GM21390 (cell line): ENCODE data around the gene IQUB.
"Not testable (repeated sequence)": the region's sequence is repeated elsewhere in the genome, so short reads cannot be mapped to it uniquely, and the experiment has no call there.

Experiments used
- ATAC-seq: cut with Tn5 transposase; IDR thresholded peaks from one replicate; pipeline ENCODE4 v1.9.1; 2021; ENCODE audit not compliant: unreplicated experiment

The IQUB gene

DNA sequence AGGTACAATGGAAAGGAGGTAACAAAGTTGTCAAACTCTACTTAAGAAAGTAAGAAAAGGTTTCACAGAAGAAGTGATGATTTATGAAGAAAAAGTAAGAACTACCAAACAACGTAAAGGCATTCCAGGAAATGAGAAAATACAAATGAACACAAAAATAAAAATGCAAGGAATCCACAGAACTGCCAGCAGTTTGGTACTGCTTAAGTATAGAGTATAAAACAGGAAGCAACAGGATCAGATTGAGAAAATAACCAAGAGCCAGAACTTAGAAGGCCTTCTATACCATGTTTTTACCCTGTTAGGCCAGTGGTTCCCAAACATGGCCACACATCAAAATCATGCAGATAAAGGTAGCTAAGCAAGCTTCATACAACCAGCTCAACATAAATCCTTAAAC lies 14.0 kb upstream of the IQUB start:
- no peak for ATAC-seq

GRCh38 chr7:123539871-123540270 lies 5.5 kb upstream of the IQUB start:
- ATAC-seq, result no peak

- no peak for ATAC-seq
Observed at GRCh38 chr7:123538897-123539296, 4.5 kb upstream of the IQUB start.

- no peak for ATAC-seq
Observed at GRCh38 chr7:123538189-123538714, 3.9 kb upstream of the IQUB start.

GRCh38 chr7:123537026-123537642 lies 2.7 kb upstream of the IQUB start:
- ATAC-seq, result no peak

- no peak for ATAC-seq
Observed at GRCh38 chr7:123535517-123535916, 1.1 kb upstream of the IQUB start.

DNA sequence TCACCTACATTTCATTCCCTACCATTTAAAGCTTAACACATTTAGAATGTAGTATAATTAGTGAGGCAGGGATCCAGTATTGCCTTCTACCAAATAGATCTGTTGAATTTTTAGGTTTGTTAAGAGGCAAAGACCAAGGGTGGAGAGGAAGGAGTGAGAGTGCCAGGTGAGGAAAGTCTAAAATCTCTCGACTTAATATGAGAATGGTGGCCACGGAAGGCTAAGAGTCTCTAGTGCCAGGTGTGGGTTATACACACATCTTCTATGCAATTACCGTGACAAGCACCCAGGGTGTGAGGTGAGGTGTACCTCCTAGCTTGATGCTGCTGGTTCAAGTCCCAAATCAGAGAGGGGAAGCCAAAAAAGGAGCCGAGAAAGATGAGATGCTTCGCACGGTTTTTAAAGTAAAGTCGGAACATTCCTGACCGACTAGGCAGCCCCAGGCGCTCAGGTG lies 439 bp downstream of the IQUB start:
- peak; percentile 6 for ATAC-seq

DNA sequence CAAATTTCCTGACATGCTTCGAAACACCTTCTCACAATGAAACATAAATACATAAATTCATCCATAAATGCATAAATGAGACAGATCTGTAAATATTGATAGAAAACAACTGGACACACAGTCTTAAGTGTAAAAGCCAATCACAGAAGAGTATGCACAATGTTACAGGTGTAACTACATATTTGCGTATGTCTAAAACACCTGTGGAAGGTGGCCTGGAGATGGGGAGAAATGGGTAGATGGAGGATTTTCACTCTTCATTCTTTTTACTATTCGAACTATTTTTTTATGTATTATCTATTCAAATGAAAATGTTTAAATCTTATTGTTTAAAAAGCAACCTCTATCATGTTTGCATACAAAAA lies 860 bp downstream of the IQUB start:
- no peak for ATAC-seq

GRCh38 chr7:123532788-123533552 lies 1.4 kb downstream of the IQUB start:
- peak; percentile 17 for ATAC-seq

DNA sequence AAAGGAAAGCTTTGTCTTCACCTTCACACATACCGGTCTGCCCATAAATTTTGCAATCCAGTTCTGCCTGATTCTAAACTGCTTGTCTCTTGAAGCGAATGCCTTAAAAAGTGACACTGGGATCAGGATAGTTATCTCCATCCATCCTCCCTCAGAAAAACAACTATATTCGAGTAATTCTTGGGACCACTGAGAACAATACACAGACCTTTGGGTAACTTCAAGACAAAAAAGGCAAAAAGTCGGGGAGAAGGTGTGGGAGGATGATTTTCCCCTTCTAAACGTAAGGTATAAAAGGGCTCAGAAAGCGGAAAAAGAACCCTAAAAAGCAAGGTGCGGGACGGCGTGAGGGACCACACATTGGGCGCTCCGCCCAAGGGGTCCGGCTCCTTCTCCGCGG lies 2.1 kb downstream of the IQUB start:
- ATAC-seq, result not testable (repeated sequence)

GRCh38 chr7:123530035-123530591 lies 4.3 kb downstream of the IQUB start:
- not testable (repeated sequence) for ATAC-seq

DNA sequence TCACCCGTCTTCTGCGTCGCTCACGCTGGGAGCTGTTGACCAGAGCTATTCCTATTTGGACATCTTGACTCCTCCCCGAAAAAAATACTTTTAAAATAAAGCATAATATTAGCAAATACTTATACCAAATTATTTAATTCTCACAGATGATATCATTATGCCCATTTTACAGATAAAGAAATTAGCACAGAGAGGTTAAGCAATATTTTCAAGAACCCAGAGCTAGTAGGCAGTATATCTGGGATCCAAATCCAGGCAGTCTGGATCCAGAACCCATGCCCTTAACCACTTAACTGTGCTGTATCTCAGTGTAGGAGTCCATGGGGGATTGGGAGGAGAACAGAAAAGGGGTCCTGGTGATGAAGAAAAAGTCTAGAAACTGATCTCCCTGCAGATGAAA lies 6.1 kb downstream of the IQUB start:
- no peak for ATAC-seq

GRCh38 chr7:123527712-123528225 lies 6.6 kb downstream of the IQUB start:
- ATAC-seq, result not testable (repeated sequence)

- ATAC-seq, result not testable (repeated sequence)
Observed at GRCh38 chr7:123526533-123526932, 7.9 kb downstream of the IQUB start.

DNA sequence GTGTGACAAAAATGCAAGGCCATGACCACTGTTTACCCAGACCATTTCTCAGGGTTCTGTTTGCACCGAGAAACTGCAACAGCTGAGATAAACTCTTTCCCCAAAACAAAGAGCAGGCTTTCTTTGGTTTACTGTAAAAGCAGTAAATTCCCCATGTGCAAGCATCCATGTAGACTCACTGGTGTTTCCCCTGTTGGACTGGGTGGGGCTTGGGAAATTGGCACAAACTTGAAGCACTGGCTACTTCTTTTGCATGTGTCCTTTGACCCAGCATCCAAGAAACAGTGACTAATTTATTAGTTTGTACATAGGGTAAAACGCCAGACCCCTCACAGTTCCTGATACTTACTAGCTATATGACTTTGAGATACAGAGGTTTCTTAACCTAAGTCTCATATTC lies 12.3 kb downstream of the IQUB start:
- ATAC-seq, result no peak

DNA sequence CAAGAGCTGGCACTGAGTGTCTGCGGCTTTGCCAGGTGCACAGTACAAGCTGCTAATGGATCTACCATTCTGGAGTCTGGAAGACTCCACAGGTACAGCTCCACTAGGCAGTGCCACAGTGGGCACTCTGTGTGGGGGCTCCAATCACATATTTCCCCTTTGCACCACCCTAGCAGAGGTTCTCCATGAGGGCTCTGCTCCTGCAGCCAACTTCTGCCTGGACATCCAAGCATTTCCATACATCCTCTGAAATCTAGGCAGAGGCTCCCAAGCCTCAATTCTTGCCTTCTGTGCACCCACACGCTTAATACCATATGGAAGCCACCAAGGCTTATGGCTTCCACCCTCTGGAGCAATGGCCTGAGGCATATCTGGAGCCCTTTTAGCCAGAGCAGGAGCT lies 29.2 kb downstream of the IQUB start:
- ATAC-seq, result no peak

GRCh38 chr7:123502201-123502600 lies 32.2 kb downstream of the IQUB start:
- ATAC-seq, result no peak

- ATAC-seq, result no peak
Observed at GRCh38 chr7:123500878-123501489, 33.4 kb downstream of the IQUB start.

GRCh38 chr7:123499211-123499970 lies 35.0 kb downstream of the IQUB start:
- ATAC-seq, result no peak

- no peak for ATAC-seq
Observed at GRCh38 chr7:123498601-123499000, 35.8 kb downstream of the IQUB start.

DNA sequence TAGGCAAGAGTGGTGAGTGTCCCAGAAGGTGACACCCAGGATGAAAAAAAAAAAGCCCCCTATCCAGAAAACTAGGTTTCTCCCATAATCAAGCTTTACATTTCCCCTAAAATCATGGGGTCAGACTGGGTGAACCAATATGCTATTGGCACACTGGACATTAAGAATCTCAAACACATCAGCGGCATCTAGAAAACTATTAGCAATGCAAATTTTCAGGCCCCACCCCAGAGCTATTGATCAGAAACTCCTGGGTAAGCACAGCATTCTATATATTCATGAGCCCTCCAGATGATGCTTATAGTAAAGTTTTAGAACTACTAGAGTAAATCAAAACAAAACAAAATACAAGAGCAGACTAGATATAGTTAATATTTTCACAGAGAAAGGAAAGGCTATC lies 36.4 kb downstream of the IQUB start:
- ATAC-seq, result no peak
